Panc1 (cell line): ENCODE data around the gene MAP3K21. TPM values are rescaled to one million over a fixed set of nuclear protein-coding genes. Genes with fewer than 3 reads are reported as not detected.
A peak's percentile ranks its signal among the peaks of the same experiment; 100 is the strongest.

Source experiments
- ATAC-seq: fragments of 200-7000 bp; cut with Tn5 transposase; 2 replicates; pipeline ENCODE4 v1.9.1; 2020; ENCODE audit warnings: mild to moderate bottlenecking, moderate library complexity
- BruUV-seq: library from RNA; stranded (reverse); fragments of 400-500 nt; replicated peaks from 2 replicates; lab custom pipeline; 2021; lab: Mats Ljungman, UMichigan
- CTCF ChIA-PET: fragments of 300-600 bp; sonication (Branson Sonifier 250); formaldehyde crosslinking; loops from one replicate; lab custom pipeline; 2022; ENCODE audit warnings: antibody characterized with exemption; lab: Charles Lee
- POLR2A ChIA-PET: fragments of 300-600 bp; sonication (Branson Sonifier 250); formaldehyde crosslinking; loops from one replicate; lab custom pipeline; 2022; ENCODE audit warnings: antibody characterized with exemption; lab: Charles Lee
- DNase-seq: peaks from one replicate; pipeline ENCODE4 v3.0.0-alpha.2; 2010; ENCODE audit warnings: low read depth, low spot score
- H3K27ac ChIP-seq: 2 replicates; pipeline ENCODE4 v1.5.1; 2011; ENCODE audit warnings: mild to moderate bottlenecking, low read length, inconsistent platforms
- H3K27me3 ChIP-seq: fragments of 200-500 bp; sonication (Bioruptor generic); 2 replicates; pipeline ENCODE4 v1.6.0; 2014; ENCODE audit warnings: low read length, inconsistent platforms; ENCODE audit not compliant: control insufficient read depth, insufficient read depth
- H3K36me3 ChIP-seq: fragments of 200-500 bp; sonication (Bioruptor generic); 2 replicates; pipeline ENCODE4 v1.5.1; 2014; ENCODE audit warnings: inconsistent platforms, mild to moderate bottlenecking, low read length, moderate library complexity; ENCODE audit not compliant: control insufficient read depth, insufficient read depth
- H3K4me1 ChIP-seq: 2 replicates; pipeline ENCODE4 v1.5.1; 2011; ENCODE audit warnings: inconsistent platforms, mild to moderate bottlenecking, low read length, moderate library complexity; ENCODE audit not compliant: control insufficient read depth, insufficient read depth
- H3K4me3 ChIP-seq, 2 experiments: 2 replicates each; pipeline ENCODE4 v1.5.1; 2011 to 2012; ENCODE audit warnings: low read depth in 2 of 2, low read length in 2 of 2, mild to moderate bottlenecking in 2 of 2, inconsistent platforms in 1 of 2, moderate library complexity in 1 of 2
- H3K9me3 ChIP-seq: fragments of 200-500 bp; sonication (Bioruptor generic); 2 replicates; pipeline ENCODE4 v1.5.1; 2014; ENCODE audit warnings: low read depth, mild to moderate bottlenecking, inconsistent platforms, low read length, moderate library complexity; ENCODE audit not compliant: control insufficient read depth, insufficient read depth
- CTCF ChIP-seq: fragments of 450-650 bp; IDR thresholded peaks from 2 replicates; pipeline ENCODE4 v1.5.1; 2017; ENCODE audit warnings: mild to moderate bottlenecking
- POLR2AphosphoS5 ChIP-seq: IDR thresholded peaks from 2 replicates; pipeline ENCODE4 v1.6.1; 2012; ENCODE audit warnings: mild to moderate bottlenecking, low read depth, low read length, moderate library complexity
- SIN3A ChIP-seq: IDR thresholded peaks from 2 replicates; pipeline ENCODE4 v1.6.1; 2012; ENCODE audit warnings: low read depth, mild to moderate bottlenecking, low read length, moderate library complexity, borderline replicate concordance; ENCODE audit not compliant: insufficient read depth
- TCF7L2 ChIP-seq: IDR thresholded peaks from 2 replicates; pipeline ENCODE4 v1.6.1; 2011; ENCODE audit warnings: mild to moderate bottlenecking, low read depth, low read length, inconsistent platforms
- in situ Hi-C: cut with HindIII; loops from 2 replicates; pipeline ENCODE4 v1.10.0; 2016; ENCODE audit warnings: low sequenced_read_pairs, low pct_unique_long_range_greater_than_20kb
- intact Hi-C: fragments of 100-400 bp; cut with micrococcal nuclease; formaldehyde crosslinking; loops from one replicate; pipeline ENCODE4 v1.10.0; 2022; ENCODE audit not compliant: unreplicated experiment
- total RNA-seq: library from RNA; stranded (reverse); gene quantifications from one replicate; pipeline ENCODE4 v1.2.1, GENCODE V29; 2021; ENCODE audit not compliant: unreplicated experiment
- TF ChIP-seq, protein P1 (sequence below), 2 experiments: IDR thresholded peaks; 2 replicates each; pipeline ENCODE4 v1.6.1; 2011 to 2012; ENCODE audit warnings: low read depth in 2 of 2, control low read depth in 1 of 2, low read length in 1 of 2, mild to moderate bottlenecking in 1 of 2, moderate library complexity in 1 of 2; ENCODE audit not compliant: insufficient read depth in 1 of 2

The MAP3K21 gene
- total RNA-seq, 1 experiment from 2014 or later = 3.1 TPM

GRCh38 chr1:233394860-233395717 is 67.6 kb downstream of the MAP3K21 start:
- TF ChIP-seq TCF7L2 (no peak), CTCF (peak; percentile 81; the same call in 1 of the 2 replicates)
- intact Hi-C loops = loop anchor here (1.0 to 10.0 kb wide), 3 partner anchors 396 to 716 kb away; partner anchors contain the start of gene SLC35F3
- 0 out of 2 replicates have a peak, but pooled peaks cover 4% of the 10 kb centered on the region for H3K4me1 ChIP-seq
- no peak overlapping the region for H3K4me3 ChIP-seq
- no peaks in the 10 kb centered on the region for H3K36me3 ChIP-seq
- no peak overlapping the region for H3K27ac ChIP-seq
- CTCF ChIA-PET = interaction anchor here (0.9 kb wide), 1 partner anchor 396 kb away, joined by 5 read pairs; no protein-coding TSS in a partner anchor
- in situ Hi-C loops = no loop called here
- ATAC-seq (peak; percentile 95), DNase-seq (peak; percentile 51)
- no TSS peak for BruUV-seq
- POLR2A ChIA-PET = no interaction called here
- no peaks in the 10 kb centered on the region for H3K27me3 ChIP-seq
- no peaks in the 10 kb centered on the region for H3K9me3 ChIP-seq

GRCh38 chr1:233395863-233396646 is 68.5 kb downstream of the MAP3K21 start:
- 0 out of 2 replicates have a peak, but pooled peaks cover 4% of the 10 kb centered on the region for H3K4me1 ChIP-seq
- no peak overlapping the region for H3K4me3 ChIP-seq
- H3K9me3 ChIP-seq = no peaks in the 10 kb centered on the region
- ATAC-seq (no peak), DNase-seq (no peak)
- no TSS peak for BruUV-seq
- H3K27me3 ChIP-seq = no peaks in the 10 kb centered on the region
- intact Hi-C loops = loop anchor here (1.0 to 10.0 kb wide), 3 partner anchors 395 to 715 kb away; partner anchors contain the start of gene SLC35F3
- ChIA-PET POLR2A (no interaction called here), CTCF (no interaction called here)
- no peak for TF ChIP-seq CTCF
- in situ Hi-C loops = no loop called here
- H3K27ac ChIP-seq = no peak overlapping the region
- no peaks in the 10 kb centered on the region for H3K36me3 ChIP-seq

- BruUV-seq = no TSS peak
- TF ChIP-seq CTCF = no peak
- TF ChIP-seq SIN3A = no peak
- TF ChIP-seq, protein P1, sequence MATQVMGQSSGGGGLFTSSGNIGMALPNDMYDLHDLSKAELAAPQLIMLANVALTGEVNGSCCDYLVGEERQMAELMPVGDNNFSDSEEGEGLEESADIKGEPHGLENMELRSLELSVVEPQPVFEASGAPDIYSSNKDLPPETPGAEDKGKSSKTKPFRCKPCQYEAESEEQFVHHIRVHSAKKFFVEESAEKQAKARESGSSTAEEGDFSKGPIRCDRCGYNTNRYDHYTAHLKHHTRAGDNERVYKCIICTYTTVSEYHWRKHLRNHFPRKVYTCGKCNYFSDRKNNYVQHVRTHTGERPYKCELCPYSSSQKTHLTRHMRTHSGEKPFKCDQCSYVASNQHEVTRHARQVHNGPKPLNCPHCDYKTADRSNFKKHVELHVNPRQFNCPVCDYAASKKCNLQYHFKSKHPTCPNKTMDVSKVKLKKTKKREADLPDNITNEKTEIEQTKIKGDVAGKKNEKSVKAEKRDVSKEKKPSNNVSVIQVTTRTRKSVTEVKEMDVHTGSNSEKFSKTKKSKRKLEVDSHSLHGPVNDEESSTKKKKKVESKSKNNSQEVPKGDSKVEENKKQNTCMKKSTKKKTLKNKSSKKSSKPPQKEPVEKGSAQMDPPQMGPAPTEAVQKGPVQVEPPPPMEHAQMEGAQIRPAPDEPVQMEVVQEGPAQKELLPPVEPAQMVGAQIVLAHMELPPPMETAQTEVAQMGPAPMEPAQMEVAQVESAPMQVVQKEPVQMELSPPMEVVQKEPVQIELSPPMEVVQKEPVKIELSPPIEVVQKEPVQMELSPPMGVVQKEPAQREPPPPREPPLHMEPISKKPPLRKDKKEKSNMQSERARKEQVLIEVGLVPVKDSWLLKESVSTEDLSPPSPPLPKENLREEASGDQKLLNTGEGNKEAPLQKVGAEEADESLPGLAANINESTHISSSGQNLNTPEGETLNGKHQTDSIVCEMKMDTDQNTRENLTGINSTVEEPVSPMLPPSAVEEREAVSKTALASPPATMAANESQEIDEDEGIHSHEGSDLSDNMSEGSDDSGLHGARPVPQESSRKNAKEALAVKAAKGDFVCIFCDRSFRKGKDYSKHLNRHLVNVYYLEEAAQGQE (IDR thresholded peaks at IDR 0.05; ENCODE audit: insufficient read depth in 1 of 2, low read depth in 2 of 2, low read length in 1 of 2) = no peak
- TF ChIP-seq TCF7L2 = no peak
- no peak for TF ChIP-seq POLR2AphosphoS5
- intact Hi-C loops = no loop called here
- CTCF ChIA-PET = interaction anchor here (0.6 kb wide), 1 partner anchor 14 kb away, joined by 15 read pairs; no protein-coding TSS in a partner anchor
- H3K27ac ChIP-seq = no peak overlapping the region
- H3K9me3 ChIP-seq = no peaks in the 10 kb centered on the region
- H3K4me1 ChIP-seq = no peaks in the 10 kb centered on the region
- ATAC-seq = no peak
- DNase-seq = no peak
- H3K27me3 ChIP-seq = peaks cover 3% of the 10 kb centered on the region; the same call in 1 of the 2 replicates
- in situ Hi-C loops = no loop called here
- H3K4me3 ChIP-seq = no peak overlapping the region
- H3K36me3 ChIP-seq = no peaks in the 10 kb centered on the region
- POLR2A ChIA-PET = interaction anchor here (0.6 kb wide), 1 partner anchor 269 kb away, joined by 4 read pairs; no protein-coding TSS in a partner anchor
These were observed 78.9 kb downstream of the MAP3K21 start for GRCh38 chr1:233406339-233406960.
